Omental fat pad (tissue), 4 donors: ENCODE measurements around the gene NEK3. TPM values are rescaled to one million over a fixed set of nuclear protein-coding genes. Genes with fewer than 3 reads are reported as not detected.

Experiments used
- ATAC-seq: fragments of 150-250 bp; one replicate; pipeline ENCODE4 v1.9.1; 2016; ENCODE audit warnings: mild to moderate bottlenecking, moderate library complexity; ENCODE audit not compliant: low FRiP score
- DNase-seq: peaks from one replicate; pipeline ENCODE4 v3.0.0-alpha.2; 2019; ENCODE audit warnings: low spot score
- CTCF ChIP-seq, 3 donors: fragments of 450-650 bp; IDR thresholded peaks; one replicate each; pipeline ENCODE4 v1.5.1; 2016 to 2017; ENCODE audit warnings: antibody characterized with exemption in 3 of 3, mild to moderate bottlenecking in 3 of 3, moderate library complexity in 2 of 3
- total RNA-seq, 4 donors: library from RNA; depleted of rRNA; stranded (reverse); fragments of >200 nt; gene quantifications; one replicate each; pipeline ENCODE4 v1.1.0, GENCODE V29; 2016

Gene NEK3
- total RNA-seq, 4 donors from 2014 or later = 7.5 to 25.1 (median 10.8) TPM

- ATAC-seq (no peak), DNase-seq (no peak)
- no peak for TF ChIP-seq CTCF (IDR thresholded peaks at IDR 0.05)
Observed at GRCh38 chr13:52130641-52131040, 28.8 kb downstream of the NEK3 start.

GRCh38 chr13:52128714-52129700 is 30.4 kb downstream of the NEK3 start, which contains the start of gene NEK5:
Gene NEK5, minus strand, starts transcription at chr13:52129073. Its CDS starts 1,591 bp downstream, at chr13:52127482.
- peak in 1 of 3 donors; percentile 66 for TF ChIP-seq CTCF (IDR thresholded peaks at IDR 0.05)
- DNase-seq (peak; percentile 27), ATAC-seq (peak; percentile 80)

- DNase-seq = no peak
- ATAC-seq = peak; percentile 74
- TF ChIP-seq CTCF (IDR thresholded peaks at IDR 0.05) = no peak
Observed at GRCh38 chr13:52127783-52128702, 31.4 kb downstream of the NEK3 start.

GRCh38 chr13:52127378-52127777 is 32.0 kb downstream of the NEK3 start:
- peak; percentile 74 for ATAC-seq
- no peak for DNase-seq
- TF ChIP-seq CTCF (IDR thresholded peaks at IDR 0.05) = no peak

DNA sequence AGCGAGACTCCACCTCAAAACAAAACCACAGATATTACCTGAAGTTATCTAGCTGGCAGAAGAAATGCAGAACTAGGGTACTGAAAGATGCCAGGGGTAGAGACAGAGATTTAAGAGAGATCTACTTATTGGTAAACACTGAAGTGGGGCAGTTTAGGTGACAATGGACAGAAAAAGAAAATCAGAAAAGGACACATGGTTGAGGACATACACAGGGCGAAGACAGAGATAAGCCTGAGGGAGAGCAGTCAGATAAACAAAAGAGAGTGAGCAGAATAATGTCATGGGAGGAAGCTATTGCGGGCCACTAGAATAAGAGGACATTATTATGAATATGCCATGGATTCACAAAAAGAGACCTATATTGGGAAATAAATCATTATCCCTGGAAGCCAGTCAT is 33.9 kb downstream of the NEK3 start:
- no peak for TF ChIP-seq CTCF (IDR thresholded peaks at IDR 0.05)
- ATAC-seq = no peak

GRCh38 chr13:52118595-52118994 is 40.8 kb downstream of the NEK3 start:
- no peak for ATAC-seq
- DNase-seq = no peak
- TF ChIP-seq CTCF (IDR thresholded peaks at IDR 0.05) = no peak

More for the DNA sequence above, 33.9 kb downstream of the NEK3 start:
- DNase-seq = no peak
